H1 (cell line): ENCODE data around the gene SESN2. TPM values are rescaled to one million over a fixed set of nuclear protein-coding genes. Genes with fewer than 3 reads are reported as not detected.

Source experiments
- CTCF ChIA-PET: fragments of 300-600 bp; sonication (Branson Sonifier 250); formaldehyde crosslinking; loops from one replicate; lab custom pipeline; 2021; ENCODE audit not compliant: partially characterized antibody; lab: Charles Lee
- POLR2A ChIA-PET: fragments of 300-600 bp; sonication (Branson Sonifier 250); formaldehyde crosslinking; loops from one replicate; lab custom pipeline; 2021; ENCODE audit warnings: inconsistent platforms; ENCODE audit not compliant: partially characterized antibody; lab: Charles Lee
- DNase-seq, 2 experiments: peaks; one replicate each; pipeline versions ENCODE4 v3.0.0 to v3.0.0-alpha.2; 2010 to 2022; ENCODE audit warnings: low spot score in 2 of 2, low read depth in 1 of 2, mixed read lengths in 1 of 2
- FAIRE-seq: peaks from 2 replicates; lab custom pipeline; 2011; peaks lifted over from hg19 to GRCh38; lab: Jason Lieb, UNC
- H2AFZ ChIP-seq: 2 replicates; pipeline ENCODE4 v1.8.1; 2012; ENCODE audit warnings: low read length, inconsistent platforms
- H2AK5ac ChIP-seq: 2 replicates; pipeline ENCODE4 v1.6.1; 2013; ENCODE audit warnings: low read depth, low read length
- H2BK120ac ChIP-seq: replicated peaks from 2 replicates; pipeline ENCODE3; 2013; ENCODE audit warnings: low read depth, low read length, inconsistent platforms
- H2BK12ac ChIP-seq: 2 replicates; pipeline ENCODE4 v1.6.1; 2013; ENCODE audit warnings: low read depth, low read length
- H2BK15ac ChIP-seq: 2 replicates; pipeline ENCODE4 v1.6.1; 2013; ENCODE audit warnings: low read length
- H2BK20ac ChIP-seq: 2 replicates; pipeline ENCODE4 v1.6.1; 2013; ENCODE audit warnings: low read length
- H2BK5ac ChIP-seq: 2 replicates; pipeline ENCODE4 v1.6.1; 2013; ENCODE audit warnings: low read depth, low read length
- H3K14ac ChIP-seq: 2 replicates; pipeline ENCODE4 v1.6.1; 2013; ENCODE audit warnings: inconsistent platforms; ENCODE audit not compliant: insufficient read length
- H3K18ac ChIP-seq: 2 replicates; pipeline ENCODE4 v1.6.1; 2013; ENCODE audit warnings: low read length; ENCODE audit errors: extremely low read depth
- H3K23ac ChIP-seq: 2 replicates; pipeline ENCODE4 v1.6.1; 2013; ENCODE audit warnings: inconsistent platforms; ENCODE audit not compliant: insufficient read length
- H3K23me2 ChIP-seq: 2 replicates; pipeline ENCODE4 v1.6.1; 2013; ENCODE audit warnings: low read depth, low read length
- H3K27ac ChIP-seq: 2 replicates; pipeline ENCODE4 v1.6.1; 2011; ENCODE audit warnings: low read depth, low read length, inconsistent platforms
- H3K27me3 ChIP-seq, 4 experiments: replicated peaks in 1 of 4; 1 replicate in 1 of 4; 2 replicates in 3 of 4; pipeline versions ENCODE4 v1.6.1 to v1.8.1; 2011 to 2013; ENCODE audit warnings: low read length in 3 of 4, mild to moderate bottlenecking in 3 of 4, inconsistent platforms in 2 of 4, mixed read lengths in 2 of 4, moderate library complexity in 1 of 4; ENCODE audit not compliant: control insufficient read depth in 3 of 4, insufficient read depth in 3 of 4; ENCODE audit errors: extremely low read depth in 1 of 4
- H3K36me3 ChIP-seq, 4 experiments: 2 replicates each; pipeline versions ENCODE4 v1.6.1 to v1.8.1; 2011 to 2013; ENCODE audit warnings: mild to moderate bottlenecking in 4 of 4, low read length in 3 of 4, moderate library complexity in 2 of 4, control low read depth in 1 of 4, inconsistent platforms in 1 of 4; ENCODE audit not compliant: insufficient read depth in 4 of 4, control insufficient read depth in 2 of 4
- H3K4ac ChIP-seq: replicated peaks from 2 replicates; pipeline ENCODE3; 2013; ENCODE audit warnings: low read length, low read depth, mixed read lengths, inconsistent platforms; ENCODE audit not compliant: insufficient read length
- H3K4me1 ChIP-seq, 4 experiments: replicated peaks in 1 of 4; 1 replicate in 1 of 4; 2 replicates in 3 of 4; pipeline versions ENCODE4 v1.6.1 to v1.8.1; 2011 to 2013; ENCODE audit warnings: low read length in 3 of 4, inconsistent platforms in 2 of 4, mixed read lengths in 1 of 4; ENCODE audit not compliant: insufficient read depth in 4 of 4, control insufficient read depth in 3 of 4
- H3K4me2 ChIP-seq, 2 experiments: 2 replicates each; pipeline versions ENCODE4 v1.6.1 to v1.8.1; 2011 to 2013; ENCODE audit warnings: low read depth in 2 of 2, low read length in 2 of 2, control low read depth in 1 of 2, inconsistent platforms in 1 of 2, mild to moderate bottlenecking in 1 of 2; ENCODE audit not compliant: insufficient read depth in 1 of 2
- H3K4me3 ChIP-seq, 4 experiments: fragments of 200-600, 300-600 bp in 1 of 4; sonication (generic), shearing (Covaris generic), sonication (Bioruptor Twin) in 1 of 4; 2 replicates each; pipeline versions ENCODE4 v1.5.1 to v1.8.1; 2011 to 2016; ENCODE audit warnings: low read length in 4 of 4, low read depth in 3 of 4, control low read depth in 2 of 4, inconsistent platforms in 2 of 4, mild to moderate bottlenecking in 2 of 4, mixed read lengths in 1 of 4, moderate library complexity in 1 of 4; ENCODE audit not compliant: insufficient read depth in 2 of 4; ENCODE audit errors: extremely low read depth in 1 of 4
- H3K56ac ChIP-seq: replicated peaks from 2 replicates; pipeline ENCODE3; 2013; ENCODE audit warnings: low read depth, mild to moderate bottlenecking, mixed read lengths, low read length, inconsistent platforms; ENCODE audit not compliant: insufficient read length
- H3K79me1 ChIP-seq: 2 replicates; pipeline ENCODE4 v1.6.1; 2013; ENCODE audit warnings: low read depth, low read length, control low read depth
- H3K79me2 ChIP-seq, 2 experiments: 2 replicates each; pipeline versions ENCODE4 v1.6.1 to v1.8.1; 2012 to 2013; ENCODE audit warnings: low read length in 2 of 2, mild to moderate bottlenecking in 2 of 2, inconsistent platforms in 1 of 2; ENCODE audit not compliant: insufficient read depth in 2 of 2, control insufficient read depth in 1 of 2
- H3K9ac ChIP-seq, 4 experiments: replicated peaks in 1 of 4; 1 replicate in 1 of 4; 2 replicates in 3 of 4; pipeline versions ENCODE4 v1.6.1 to v1.8.1; 2011 to 2013; ENCODE audit warnings: low read depth in 3 of 4, low read length in 3 of 4, control low read depth in 2 of 4, mild to moderate bottlenecking in 2 of 4, moderate library complexity in 2 of 4, inconsistent platforms in 1 of 4; ENCODE audit errors: extremely low read depth in 1 of 4
- H3K9me3 ChIP-seq, 2 experiments: 2 replicates each; pipeline versions ENCODE4 v1.6.1 to v1.8.1; 2012 to 2013; ENCODE audit warnings: mild to moderate bottlenecking in 2 of 2, moderate library complexity in 2 of 2, control low read depth in 1 of 2, inconsistent platforms in 1 of 2, low read depth in 1 of 2, low read length in 1 of 2, mixed read lengths in 1 of 2; ENCODE audit not compliant: insufficient read depth in 2 of 2
- H4K20me1 ChIP-seq, 2 experiments: replicated peaks in 1 of 2; 2 replicates each; pipeline versions ENCODE3 to v1.8.1; 2011 to 2013; ENCODE audit warnings: inconsistent platforms in 2 of 2, low read length in 2 of 2, mild to moderate bottlenecking in 1 of 2; ENCODE audit not compliant: insufficient read depth in 2 of 2, control insufficient read depth in 1 of 2
- H4K5ac ChIP-seq: 2 replicates; pipeline ENCODE4 v1.6.1; 2013; ENCODE audit warnings: low read length, low read depth, mixed read lengths, inconsistent platforms; ENCODE audit not compliant: insufficient read length
- H4K8ac ChIP-seq: 2 replicates; pipeline ENCODE4 v1.8.0; 2013; ENCODE audit warnings: mild to moderate bottlenecking, moderate library complexity, low read length, inconsistent platforms; ENCODE audit not compliant: insufficient read depth; ENCODE audit errors: extremely low read depth
- H4K91ac ChIP-seq: replicated peaks from 2 replicates; pipeline ENCODE3; 2013; ENCODE audit warnings: low read length, mixed read lengths, inconsistent platforms; ENCODE audit not compliant: insufficient read length
- CEBPB ChIP-seq: IDR thresholded peaks from 2 replicates; pipeline ENCODE4 v1.6.1; 2012; ENCODE audit warnings: low read depth, low read length
- E2F6 ChIP-seq: IDR thresholded peaks from 2 replicates; pipeline ENCODE4 v1.6.1; 2012; ENCODE audit warnings: inconsistent platforms
- EP300 ChIP-seq, 2 experiments: IDR thresholded peaks; 1 replicate in 1 of 2; 2 replicates in 1 of 2; pipeline ENCODE4 v1.6.1; 2011 to 2012; ENCODE audit warnings: low read depth in 2 of 2, low read length in 2 of 2, mild to moderate bottlenecking in 2 of 2, borderline replicate concordance in 1 of 2, inconsistent platforms in 1 of 2, moderate library complexity in 1 of 2
- KDM1A ChIP-seq: fragments of 200-600, 300-600 bp; sonication (generic); IDR thresholded peaks from 2 replicates; pipeline ENCODE4 v1.7.1; 2016; ENCODE audit warnings: mild to moderate bottlenecking, low read length, borderline replicate concordance
- PHF8 ChIP-seq: fragments of 200-600 bp; sonication (generic); conservative IDR thresholded peaks from 2 replicates; pipeline ENCODE4 v1.7.1; 2012; ENCODE audit warnings: low read depth, mild to moderate bottlenecking, inconsistent platforms, low read length, moderate library complexity
- POLR2A ChIP-seq, 2 experiments: IDR thresholded peaks; 1 replicate in 1 of 2; 2 replicates in 1 of 2; pipeline ENCODE4 v1.6.1; 2011; ENCODE audit warnings: low read depth in 2 of 2, low read length in 2 of 2, mild to moderate bottlenecking in 2 of 2; ENCODE audit errors: control extremely low read depth in 1 of 2
- RBBP5 ChIP-seq: IDR thresholded peaks from 2 replicates; pipeline ENCODE4 v1.7.1; 2012; ENCODE audit warnings: low read depth, mild to moderate bottlenecking, inconsistent platforms, low read length, moderate library complexity, borderline replicate concordance
- SIN3A ChIP-seq, 2 experiments: IDR thresholded peaks in 1 of 2; conservative IDR thresholded peaks in 1 of 2; 2 replicates each; pipeline ENCODE4 v1.6.1; 2011 to 2012; ENCODE audit warnings: low read length in 2 of 2, improper control_type of control experiment in 1 of 2, low read depth in 1 of 2, mild to moderate bottlenecking in 1 of 2
- TBP ChIP-seq: IDR thresholded peaks from 2 replicates; pipeline ENCODE4 v1.6.1; 2011; ENCODE audit warnings: low read depth, low read length, improper control_type of control experiment
- WGBS, 2 experiments: shearing (Covaris generic) in 1 of 2; methylation state at CpG; one replicate each; pipeline versions ENCODE4 v1.1.6 to v1.1.7; 2013 to 2015; ENCODE audit warnings: low lambda C conversion rate in 2 of 2, mixed read lengths in 2 of 2, inconsistent platforms in 1 of 2, low coverage in 1 of 2, missing lambda C conversion rate in 1 of 2; ENCODE audit not compliant: insufficient replicate concordance in 2 of 2, insufficient coverage in 1 of 2, insufficient read length in 1 of 2; ENCODE audit errors: extremely low coverage in 1 of 2, missing lambda C conversion rate in 1 of 2; 5-methylcytosine and 5-hydroxymethylcytosine counted together
- polyA plus RNA-seq, 7 experiments: library from polyadenylated mRNA; depleted of rRNA in 3 of 7; stranded (reverse) in 5 of 7; unstranded in 2 of 7; fragments of >200 nt in 5 of 7; fragments of 200-250 nt in 2 of 7; gene quantifications; 1 replicate in 5 of 7; 2 replicates in 1 of 7; 4 replicates in 1 of 7; pipeline versions ENCODE4 v1.2.1 to v1.2.3, GENCODE V29; 2011 to 2013; ENCODE audit warnings: missing spikeins in 2 of 7, mixed read lengths in 2 of 7
- total RNA-seq: library from RNA; stranded (reverse); fragmentation: NEBNext Ultra II Directional; extraction: Animal tissue kit (Norgen Biotek cat#: 25700); gene quantifications from 2 replicates; pipeline ENCODE4 v1.2.1, GENCODE V29; 2021

The SESN2 gene
- total and polyA plus RNA-seq, 2 of the 8 experiments (the other 6 are each of a cell fraction or from before 2014, with no cell fraction given): 25.1 to 33.0 TPM

GRCh38 chr1:28259934-28260802 is 850 bp downstream of the SESN2 start:
- H2BK20ac ChIP-seq: no peak overlapping the region
- peaks cover 13 to 19% of the 10 kb centered on the region in 2 experiments for H4K20me1 ChIP-seq
- no peak overlapping the region for H2AFZ ChIP-seq
- H3K79me1 ChIP-seq: peaks cover 18% of the 10 kb centered on the region
- peak overlapping the region; percentile 73 to 97 (median 88) for H3K4me3 ChIP-seq
- H2BK15ac ChIP-seq: no peak overlapping the region
- peak overlapping the region; percentile 97 for H4K8ac ChIP-seq
- peaks cover 0 to 4% (median 0%) of the 10 kb centered on the region in 4 experiments; a peak in 2 of 8 replicates for H3K36me3 ChIP-seq
- no peak overlapping the region for H3K14ac ChIP-seq
- peak overlapping the region; percentile 92 for H3K56ac ChIP-seq
- peak overlapping the region; percentile 96 for H2BK5ac ChIP-seq
- peak overlapping the region; percentile 79 to 98 (median 82) for H3K9ac ChIP-seq
- DNase-seq (peak; percentile 75 to 86), FAIRE-seq (no peak)
- H3K9me3 ChIP-seq: no peaks in the 10 kb centered on the region
- WGBS, 2 experiments: 3% methylated on average over 41 of the region's 66 CpGs; no CpG with 5 or more reads in 1 of the 2 experiments
- no peak overlapping the region for H2BK120ac ChIP-seq
- no peak overlapping the region for H2BK12ac ChIP-seq
- peak overlapping the region; percentile 92 for H4K5ac ChIP-seq
- peaks cover 8 to 22% (median 14%) of the 10 kb centered on the region in 4 experiments; a peak in 5 of 7 replicates for H3K4me1 ChIP-seq
- H4K91ac ChIP-seq: peak overlapping the region; percentile 91
- H3K23ac ChIP-seq: no peak overlapping the region
- H3K23me2 ChIP-seq: peaks cover 12% of the 10 kb centered on the region
- H3K27ac ChIP-seq: peak overlapping the region; percentile 67; the same call in 1 of the 2 replicates
- H2AK5ac ChIP-seq: peak overlapping the region; percentile 86; the same call in 1 of the 2 replicates
- peak overlapping the region; percentile 77 to 100 for H3K4me2 ChIP-seq
- H3K79me2 ChIP-seq: peaks cover 33 to 51% of the 10 kb centered on the region in 2 experiments
- H3K4ac ChIP-seq: peak overlapping the region; percentile 98
- peak overlapping the region; percentile 98 for H3K18ac ChIP-seq
- ChIA-PET POLR2A (interaction anchor here (0.6 to 19.5 kb wide), 25 partner anchors 8 to 440 kb away, joined by 3 to 324 read pairs (median 5); partner anchors contain the start of genes ATP5IF1, DNAJC8, EYA3 and MED18), CTCF (interaction anchor here (0.6 to 5.2 kb wide), 4 partner anchors 12 to 283 kb away, joined by 3 to 56 read pairs (median 4); no protein-coding TSS in a partner anchor)
- no peaks in the 10 kb centered on the region for H3K27me3 ChIP-seq
- TF ChIP-seq E2F6 (no peak), TBP (peak; percentile 59; the same call in 1 of the 2 replicates), KDM1A (peak; percentile 75; the same call in 1 of the 2 replicates), PHF8 (no peak), CEBPB (peak; percentile 29; the same call in 1 of the 2 replicates), SIN3A (conservative IDR thresholded peaks at IDR 0.05 in 1 of 2, IDR thresholded peaks at IDR 0.05 in 1 of 2; ENCODE audit: low read depth in 1 of 2, low read length in 2 of 2) (peak; percentile 17 to 32; a peak in 1 of 4 replicates), EP300 (IDR thresholded peaks at IDR 0.05; ENCODE audit: borderline replicate concordance in 1 of 2, low read depth in 2 of 2, low read length in 2 of 2) (no peak), POLR2A (IDR thresholded peaks at IDR 0.05; ENCODE audit: control extremely low read depth in 1 of 2, low read depth in 2 of 2, low read length in 2 of 2) (peak in 1 of 2 experiments; percentile 18), RBBP5 (no peak)
